Lower leg skin (tissue), 4 donors: ENCODE measurements around the gene MLST8. TPM values are rescaled to one million over a fixed set of nuclear protein-coding genes. Genes with fewer than 3 reads are reported as not detected.

Experiments
- DNase-seq, 2 donors: peaks; one replicate each; pipeline ENCODE4 v3.0.0-alpha.2; 2019; ENCODE audit warnings: low spot score in 2 of 2
- H3K4me3 ChIP-seq: fragments of 200-600 bp; sonication (generic); 2 replicates; pipeline ENCODE4 v1.5.1; 2017; ENCODE audit warnings: mild to moderate bottlenecking, low read depth; ENCODE audit not compliant: poor library complexity, severe bottlenecking
- POLR2A ChIP-seq, 2 donors: fragments of 450-650 bp; IDR thresholded peaks; one replicate each; pipeline ENCODE4 v1.6.1; 2016 to 2017; ENCODE audit warnings: antibody characterized with exemption in 2 of 2, mild to moderate bottlenecking in 1 of 2, moderate library complexity in 1 of 2
- WGBS, 2 donors: methylation state at CpG; one replicate each; pipeline ENCODE4 v1.1.5; 2018; 5-methylcytosine and 5-hydroxymethylcytosine counted together
- intact Hi-C: fragments of 100-400 bp; cut with DNase I; formaldehyde crosslinking; loops from one replicate; pipeline ENCODE4 v1.15.0; 2023; ENCODE audit warnings: low total_unique reads
- total RNA-seq, 4 donors: library from RNA; depleted of rRNA; stranded (reverse); fragments of >200 nt; gene quantifications; one replicate each; pipeline ENCODE4 v1.1.0, GENCODE V29; 2016
- TF ChIP-seq, protein P1 (sequence below), 3 donors: fragments of 450-650 bp; IDR thresholded peaks; one replicate each; pipeline ENCODE4 v1.5.1; 2016; ENCODE audit warnings: antibody characterized with exemption in 3 of 3, mild to moderate bottlenecking in 3 of 3, moderate library complexity in 2 of 3

Gene MLST8
- total RNA-seq, 4 donors from 2014 or later = 43.8 to 69.4 (median 54.9) TPM

- whole genome bisulfite sequencing, 2 donors = 90 to 94% methylated on average over 12 of the region's 12 CpGs
- no peak for DNase-seq
- intact Hi-C loops = no loop called here
- H3K4me3 ChIP-seq = no peak overlapping the region
- TF ChIP-seq, protein P1, sequence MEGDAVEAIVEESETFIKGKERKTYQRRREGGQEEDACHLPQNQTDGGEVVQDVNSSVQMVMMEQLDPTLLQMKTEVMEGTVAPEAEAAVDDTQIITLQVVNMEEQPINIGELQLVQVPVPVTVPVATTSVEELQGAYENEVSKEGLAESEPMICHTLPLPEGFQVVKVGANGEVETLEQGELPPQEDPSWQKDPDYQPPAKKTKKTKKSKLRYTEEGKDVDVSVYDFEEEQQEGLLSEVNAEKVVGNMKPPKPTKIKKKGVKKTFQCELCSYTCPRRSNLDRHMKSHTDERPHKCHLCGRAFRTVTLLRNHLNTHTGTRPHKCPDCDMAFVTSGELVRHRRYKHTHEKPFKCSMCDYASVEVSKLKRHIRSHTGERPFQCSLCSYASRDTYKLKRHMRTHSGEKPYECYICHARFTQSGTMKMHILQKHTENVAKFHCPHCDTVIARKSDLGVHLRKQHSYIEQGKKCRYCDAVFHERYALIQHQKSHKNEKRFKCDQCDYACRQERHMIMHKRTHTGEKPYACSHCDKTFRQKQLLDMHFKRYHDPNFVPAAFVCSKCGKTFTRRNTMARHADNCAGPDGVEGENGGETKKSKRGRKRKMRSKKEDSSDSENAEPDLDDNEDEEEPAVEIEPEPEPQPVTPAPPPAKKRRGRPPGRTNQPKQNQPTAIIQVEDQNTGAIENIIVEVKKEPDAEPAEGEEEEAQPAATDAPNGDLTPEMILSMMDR (IDR thresholded peaks at IDR 0.05) = no peak
- no peak for TF ChIP-seq POLR2A (IDR thresholded peaks at IDR 0.05)
Measured at GRCh38 chr16:2229091-2229490, 23.8 kb downstream of the MLST8 start.

DNA sequence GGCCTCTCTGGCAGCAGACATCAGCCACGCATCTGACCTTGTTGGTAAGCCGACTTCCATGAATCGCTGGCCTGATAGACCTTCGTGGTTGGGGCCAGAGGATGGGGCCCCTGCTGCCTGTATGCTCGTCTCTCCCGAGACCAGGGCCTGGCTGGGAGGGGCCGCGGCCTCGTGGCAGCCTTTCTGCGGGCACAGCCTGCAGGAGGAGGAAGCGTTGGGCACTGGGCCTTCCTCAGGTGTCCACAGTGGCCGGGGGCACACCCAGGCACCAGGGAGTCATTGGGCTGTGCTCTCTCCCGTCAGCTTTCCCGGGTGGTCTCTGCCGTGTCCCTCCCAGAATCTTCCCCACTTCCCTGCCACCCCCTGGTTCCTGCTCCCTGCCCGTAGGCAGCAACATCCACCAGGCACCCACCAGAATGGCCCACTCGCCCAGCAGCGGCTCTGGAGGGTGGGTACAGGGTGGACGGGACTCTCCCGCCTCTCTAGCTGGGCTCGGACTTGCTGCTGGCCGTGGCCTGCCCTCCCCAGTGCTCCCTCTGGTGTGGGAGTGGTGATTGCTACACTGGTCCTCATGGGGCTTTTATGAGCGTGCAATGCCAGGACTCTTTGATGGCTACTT lies 24.5 kb downstream of the MLST8 start:
- intact Hi-C loops = loop anchor here (10.0 kb wide), 1 partner anchor 275 kb away; no protein-coding TSS in a partner anchor
- no peak overlapping the region for H3K4me3 ChIP-seq
- WGBS, 2 donors = 93 to 94% methylated on average over 18 to 23 of the region's 23 CpGs
- no peak for DNase-seq
- TF ChIP-seq POLR2A (IDR thresholded peaks at IDR 0.05) = no peak
- TF ChIP-seq, protein P1 (IDR thresholded peaks at IDR 0.05) = no peak

- no peak for DNase-seq
- TF ChIP-seq, protein P1 (IDR thresholded peaks at IDR 0.05) = no peak
- no peak for TF ChIP-seq POLR2A (IDR thresholded peaks at IDR 0.05)
- WGBS, 2 donors = 82 to 83% methylated on average over 12 of the region's 13 CpGs
Measured at GRCh38 chr16:2230376-2230775, 25.1 kb downstream of the MLST8 start.

GRCh38 chr16:2231016-2231931 lies 26.0 kb downstream of the MLST8 start:
- 81 to 82% methylated on average over 25 to 29 of the region's 29 CpGs for WGBS, 2 donors
- intact Hi-C loops = loop anchor here (10.0 kb wide), 1 partner anchor 274 kb away; no protein-coding TSS in a partner anchor
- H3K4me3 ChIP-seq = no peak overlapping the region
- DNase-seq = no peak
- no peak for TF ChIP-seq POLR2A (IDR thresholded peaks at IDR 0.05)
- TF ChIP-seq, protein P1 (IDR thresholded peaks at IDR 0.05) = no peak

More at GRCh38 chr16:2230376-2230775, 25.1 kb downstream of the MLST8 start:
- intact Hi-C loops = loop anchor here (10.0 kb wide), 1 partner anchor 274 kb away; no protein-coding TSS in a partner anchor
- H3K4me3 ChIP-seq = no peak overlapping the region

DNA sequence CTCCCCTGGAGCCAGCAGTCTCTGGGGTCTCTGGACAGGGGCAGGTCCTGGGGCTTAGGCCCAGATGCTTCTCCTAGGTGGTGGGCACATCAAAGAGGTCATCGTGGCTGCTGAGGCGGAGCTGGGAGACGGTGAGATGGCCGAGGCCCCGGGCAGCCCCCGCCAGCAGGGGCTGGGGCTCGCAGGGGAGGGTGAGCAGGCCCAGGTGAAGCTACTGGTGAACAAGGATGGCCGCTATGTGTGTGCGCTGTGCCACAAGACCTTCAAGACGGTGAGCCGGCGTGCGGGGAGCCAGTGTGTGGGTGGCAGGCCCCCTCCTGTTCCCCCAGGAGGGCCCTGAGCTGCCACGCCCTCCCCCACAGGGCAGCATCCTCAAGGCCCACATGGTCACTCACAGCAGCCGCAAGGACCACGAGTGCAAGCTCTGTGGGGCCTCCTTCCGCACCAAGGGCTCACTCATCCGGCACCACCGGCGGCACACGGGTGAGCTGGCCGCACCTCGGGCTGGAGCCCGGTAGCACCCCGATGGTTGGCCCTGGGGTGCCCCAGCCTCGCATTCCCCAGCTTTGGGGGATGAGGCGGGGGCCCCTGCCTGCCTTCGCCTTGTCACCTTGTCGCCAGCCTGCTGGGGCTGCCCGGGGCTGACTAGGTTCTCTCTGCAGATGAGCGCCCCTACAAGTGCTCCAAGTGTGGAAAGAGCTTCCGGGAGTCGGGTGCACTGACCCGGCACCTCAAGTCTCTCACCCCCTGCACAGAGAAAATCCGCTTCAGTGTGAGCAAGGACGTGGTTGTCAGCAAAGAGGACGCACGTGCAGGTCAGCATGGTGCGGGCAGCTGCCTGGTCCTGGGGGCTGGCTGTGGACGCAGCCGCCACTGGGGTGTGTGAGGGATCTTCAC lies 27.1 kb downstream of the MLST8 start:
- H3K4me3 ChIP-seq = no peak overlapping the region
- TF ChIP-seq, protein P1 (IDR thresholded peaks at IDR 0.05) = no peak
- no peak for TF ChIP-seq POLR2A (IDR thresholded peaks at IDR 0.05)
- intact Hi-C loops = loop anchor here (10.0 kb wide), 1 partner anchor 272 kb away; no protein-coding TSS in a partner anchor
- WGBS, 2 donors = 86 to 90% methylated on average over 30 to 41 of the region's 41 CpGs
- DNase-seq = no peak
